IPS-18a (cell line): ENCODE data around the gene ISLR.

Experiments used
- H3K27ac ChIP-seq: one replicate; pipeline ENCODE4 v1.5.1; 2013; ENCODE audit warnings: low read length
- H3K27me3 ChIP-seq: one replicate; pipeline ENCODE4 v1.6.1; 2013; ENCODE audit warnings: mild to moderate bottlenecking, low read length; ENCODE audit not compliant: control insufficient read depth, insufficient read depth
- H3K36me3 ChIP-seq: one replicate; pipeline ENCODE4 v1.6.1; 2013; ENCODE audit warnings: low read depth, low read length; ENCODE audit not compliant: control insufficient read depth
- H3K4me1 ChIP-seq: one replicate; pipeline ENCODE4 v1.6.1; 2013; ENCODE audit warnings: low read depth, low read length; ENCODE audit not compliant: control insufficient read depth
- H3K4me3 ChIP-seq: one replicate; pipeline ENCODE4 v1.5.1; 2013; ENCODE audit warnings: low read length
- H3K9ac ChIP-seq: one replicate; pipeline ENCODE4 v1.6.1; 2013; ENCODE audit warnings: mild to moderate bottlenecking, low read length, moderate library complexity
- H3K9me3 ChIP-seq: one replicate; pipeline ENCODE4 v1.6.1; 2013; ENCODE audit warnings: low read depth, low read length; ENCODE audit not compliant: control insufficient read depth

Gene ISLR

DNA sequence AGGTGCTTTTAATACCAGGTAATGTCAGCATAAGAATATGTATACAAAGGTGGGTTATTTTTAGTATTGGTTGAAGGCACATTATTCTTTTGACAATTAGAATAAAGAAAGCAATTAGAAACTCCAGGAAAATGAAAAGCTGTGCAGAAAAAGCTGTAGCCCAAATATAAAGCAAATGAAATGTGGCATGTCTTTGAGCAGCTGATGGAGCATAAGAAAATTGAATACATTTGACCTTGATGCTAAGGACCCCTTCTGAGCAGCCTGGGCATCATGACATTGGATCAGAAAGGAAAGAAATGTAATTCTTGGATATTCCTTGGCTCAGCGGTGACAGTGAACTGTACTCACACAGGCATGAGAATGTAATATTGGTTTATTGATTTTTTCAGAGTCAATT, 8.0 kb upstream of the ISLR start:
- H3K4me3 ChIP-seq = no peak overlapping the region
- no peak overlapping the region for H3K9ac ChIP-seq
- H3K36me3 ChIP-seq = no peaks in the 10 kb centered on the region
- H3K27me3 ChIP-seq = no peaks in the 10 kb centered on the region
- H3K4me1 ChIP-seq = no peaks in the 10 kb centered on the region
- H3K9me3 ChIP-seq = no peaks in the 10 kb centered on the region
- H3K27ac ChIP-seq = no peak overlapping the region

DNA sequence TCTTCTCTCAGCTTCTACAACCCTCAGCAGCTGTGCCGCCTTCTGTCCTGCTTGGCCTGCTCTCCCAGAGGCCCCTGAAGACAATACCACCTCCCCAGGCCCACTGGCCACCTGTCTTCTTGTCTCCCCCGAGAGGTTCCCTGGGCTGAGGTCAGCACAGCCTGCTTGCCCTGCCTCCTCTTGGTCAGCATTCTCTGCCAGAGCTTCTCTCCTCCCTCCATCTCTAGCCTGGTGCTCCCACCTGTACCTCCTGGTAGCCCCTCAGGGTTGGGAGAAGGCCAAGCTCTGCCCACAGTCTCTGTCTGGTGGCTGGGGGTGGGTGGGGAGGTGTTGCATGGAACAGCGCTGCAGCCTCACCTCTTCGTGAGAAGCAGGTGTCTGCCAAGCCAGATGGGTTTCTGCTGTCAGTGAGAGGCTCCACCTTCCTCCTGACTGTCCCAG, 5.6 kb upstream of the ISLR start:
- Histone ChIP-seq H3K4me3 (no peak overlapping the region), H3K4me1 (peaks cover 5% of the 10 kb centered on the region), H3K36me3 (no peaks in the 10 kb centered on the region), H3K9me3 (no peaks in the 10 kb centered on the region), H3K27me3 (no peaks in the 10 kb centered on the region), H3K9ac (no peak overlapping the region), H3K27ac (no peak overlapping the region)

DNA sequence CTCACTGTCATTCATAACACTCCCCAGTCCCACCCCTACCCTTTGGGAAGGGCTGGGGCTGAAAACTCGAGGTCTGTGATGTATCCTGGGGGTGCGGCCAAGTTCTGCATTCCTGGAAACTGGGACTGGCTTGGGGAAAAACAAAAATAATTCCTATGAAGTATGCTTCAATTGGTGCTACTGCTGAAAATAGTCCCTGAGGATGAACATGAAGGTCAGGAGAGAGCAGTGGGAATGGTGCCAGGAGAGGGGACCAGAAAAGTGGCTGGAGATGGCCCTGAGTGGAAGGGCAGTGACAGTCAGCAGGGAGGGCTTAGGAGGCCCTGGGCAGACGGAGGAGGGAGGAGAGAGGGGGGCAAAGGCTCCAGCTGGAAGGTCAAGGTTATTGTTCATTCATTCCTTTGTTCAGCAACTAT, 4.8 kb upstream of the ISLR start:
- H3K4me3 ChIP-seq = no peak overlapping the region

DNA sequence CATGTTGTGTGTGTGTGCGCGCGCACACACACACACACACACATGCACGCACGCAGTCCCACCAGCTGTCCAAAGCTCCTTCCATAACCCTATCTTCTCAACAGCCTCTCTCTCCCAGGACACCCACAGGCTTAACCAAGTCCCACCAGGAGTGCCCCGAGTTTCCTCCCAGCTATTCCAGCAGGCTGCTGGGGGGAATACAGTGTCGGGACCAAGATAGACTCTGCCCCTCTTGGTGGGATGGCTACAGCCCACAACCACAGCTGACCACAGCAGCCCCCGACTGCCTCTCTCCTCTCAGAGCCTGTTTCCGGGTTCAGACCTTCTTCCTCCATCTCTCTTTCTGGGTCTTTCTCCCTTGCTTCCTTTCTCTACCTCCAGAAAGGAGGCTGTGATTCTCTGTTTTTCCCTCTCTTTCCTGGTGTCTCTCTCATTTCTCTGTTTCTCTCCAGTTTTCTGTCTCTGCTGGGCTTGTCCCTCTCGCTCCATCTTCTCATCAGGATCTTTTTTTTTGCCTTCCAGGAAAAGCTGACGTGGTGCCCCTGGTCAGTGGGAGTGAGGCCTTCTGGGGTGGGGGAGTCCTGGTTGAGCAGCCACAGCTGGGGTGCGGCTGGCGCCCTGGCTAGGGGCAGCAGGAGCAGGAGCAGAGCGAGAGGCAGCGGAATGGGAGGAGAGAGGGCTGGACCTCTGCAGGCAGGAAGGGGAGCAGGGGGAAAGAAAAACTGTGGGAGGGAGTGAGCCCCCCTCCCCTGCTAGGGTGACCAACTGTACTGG, 3.3 kb upstream of the ISLR start:
- Histone ChIP-seq H3K9me3 (no peaks in the 10 kb centered on the region), H3K27me3 (no peaks in the 10 kb centered on the region), H3K4me3 (no peak overlapping the region), H3K9ac (no peak overlapping the region), H3K36me3 (no peaks in the 10 kb centered on the region), H3K4me1 (peaks cover 11% of the 10 kb centered on the region), H3K27ac (no peak overlapping the region)

More for the DNA sequence above, 4.8 kb upstream of the ISLR start:
- H3K27me3 ChIP-seq = no peaks in the 10 kb centered on the region
- no peak overlapping the region for H3K9ac ChIP-seq
- no peaks in the 10 kb centered on the region for H3K9me3 ChIP-seq
- H3K27ac ChIP-seq = no peak overlapping the region
- no peaks in the 10 kb centered on the region for H3K36me3 ChIP-seq
- peaks cover 11% of the 10 kb centered on the region for H3K4me1 ChIP-seq

DNA sequence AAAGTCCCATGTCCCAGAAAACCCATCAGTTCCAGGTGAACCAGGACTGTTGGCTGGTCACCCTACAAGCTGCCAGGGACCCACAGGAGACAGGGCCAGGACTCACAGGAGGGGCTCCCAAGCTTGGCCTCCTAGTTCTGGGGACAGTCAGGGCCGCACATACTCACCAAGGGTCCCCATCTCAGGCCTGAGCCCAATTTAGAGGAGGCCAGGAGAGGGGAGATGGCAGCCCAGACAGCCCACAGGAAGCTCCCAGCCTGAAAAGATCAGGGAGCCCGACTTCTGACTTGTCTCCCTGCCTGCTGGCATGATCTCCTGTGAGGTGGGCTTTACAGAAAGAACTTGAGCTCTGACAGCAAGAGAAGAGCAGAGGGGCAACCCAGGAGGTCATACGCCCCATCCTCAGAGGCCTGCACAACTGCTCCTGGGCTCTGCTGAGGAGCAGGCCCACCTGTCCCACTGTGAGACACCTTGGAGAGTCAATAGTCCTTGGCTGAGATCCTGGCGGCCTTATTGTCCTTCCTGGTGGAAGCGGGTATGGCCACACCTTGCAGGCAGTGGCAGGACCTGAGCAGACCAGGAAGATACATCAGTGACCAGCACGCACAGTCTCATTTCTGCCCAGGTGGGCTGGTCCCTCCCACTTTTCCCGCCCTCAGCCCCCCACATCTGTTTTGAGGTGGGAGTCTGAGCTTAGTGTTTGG, 2.5 kb upstream of the ISLR start:
- Histone ChIP-seq H3K36me3 (no peaks in the 10 kb centered on the region), H3K27me3 (no peaks in the 10 kb centered on the region), H3K27ac (no peak overlapping the region), H3K4me1 (peaks cover 11% of the 10 kb centered on the region), H3K9me3 (no peaks in the 10 kb centered on the region), H3K4me3 (no peak overlapping the region), H3K9ac (no peak overlapping the region)

DNA sequence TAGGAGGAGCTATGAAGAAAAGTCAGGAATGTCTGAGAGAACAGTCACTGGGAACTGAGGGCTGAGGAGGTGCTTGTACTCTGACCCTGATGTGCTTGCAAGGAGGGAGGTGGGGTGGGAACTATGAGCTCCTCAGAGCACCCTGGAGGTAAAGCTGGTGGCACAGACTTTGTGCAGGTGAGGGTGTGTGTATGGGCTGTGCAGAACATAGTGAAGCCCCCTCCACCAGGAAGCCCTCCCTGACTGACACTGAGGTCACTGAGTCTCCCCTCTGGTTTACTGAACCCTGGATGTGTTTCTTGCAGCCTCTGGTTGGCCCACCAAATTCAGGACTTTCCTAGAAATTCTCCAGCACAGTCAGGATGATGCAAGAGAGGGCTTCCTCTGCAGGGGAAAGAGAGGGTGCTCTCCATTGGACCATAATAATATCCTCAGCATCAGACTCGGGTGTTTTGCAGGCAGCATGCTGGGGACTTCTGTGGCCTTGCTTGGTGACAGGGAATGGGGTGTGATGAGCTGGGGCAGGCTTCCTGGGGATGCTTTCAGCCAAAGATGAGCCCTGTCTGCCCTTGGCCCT, 1.5 kb upstream of the ISLR start:
- no peaks in the 10 kb centered on the region for H3K9me3 ChIP-seq

DNA sequence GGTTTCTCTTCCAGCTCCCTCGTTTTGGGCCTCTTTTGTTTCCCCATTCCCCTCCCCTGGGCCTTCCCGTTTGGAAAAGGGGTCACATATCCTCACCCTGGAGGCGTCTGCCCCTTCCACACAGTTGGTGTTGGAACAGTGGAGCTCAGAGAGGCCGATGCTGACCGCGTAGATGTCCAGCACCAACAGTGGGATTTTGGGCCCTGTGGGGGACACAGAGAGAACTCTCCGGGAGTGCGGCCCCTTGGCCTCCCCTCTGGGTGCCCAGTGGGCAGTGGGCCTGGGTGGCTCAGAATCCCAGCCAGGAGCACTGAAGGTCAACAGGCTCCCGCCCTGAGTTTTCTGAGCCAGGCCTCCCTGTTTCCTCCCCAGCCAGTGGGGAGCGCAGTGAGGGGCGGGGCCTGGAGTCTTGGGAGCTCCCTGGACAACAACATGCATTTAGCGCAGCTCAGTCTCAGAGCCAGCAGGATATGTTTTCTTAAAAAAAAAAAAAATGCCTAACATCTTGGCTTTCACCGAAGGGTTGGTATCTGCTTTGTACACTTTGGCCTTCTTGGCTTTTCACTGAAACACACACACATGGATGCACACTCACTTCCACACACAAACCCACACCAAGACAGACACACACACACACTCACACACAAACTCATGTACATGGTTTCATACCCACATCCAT, 670 bp upstream of the ISLR start:
- H3K36me3 ChIP-seq = no peaks in the 10 kb centered on the region
- H3K27ac ChIP-seq = no peak overlapping the region
- H3K4me1 ChIP-seq = peaks cover 13% of the 10 kb centered on the region
- H3K9me3 ChIP-seq = no peaks in the 10 kb centered on the region
- H3K9ac ChIP-seq = no peak overlapping the region
- no peaks in the 10 kb centered on the region for H3K27me3 ChIP-seq
- no peak overlapping the region for H3K4me3 ChIP-seq

More for the DNA sequence above, 1.5 kb upstream of the ISLR start:
- Histone ChIP-seq H3K4me1 (peaks cover 13% of the 10 kb centered on the region), H3K4me3 (no peak overlapping the region), H3K36me3 (no peaks in the 10 kb centered on the region), H3K27me3 (no peaks in the 10 kb centered on the region), H3K27ac (no peak overlapping the region), H3K9ac (no peak overlapping the region)

DNA sequence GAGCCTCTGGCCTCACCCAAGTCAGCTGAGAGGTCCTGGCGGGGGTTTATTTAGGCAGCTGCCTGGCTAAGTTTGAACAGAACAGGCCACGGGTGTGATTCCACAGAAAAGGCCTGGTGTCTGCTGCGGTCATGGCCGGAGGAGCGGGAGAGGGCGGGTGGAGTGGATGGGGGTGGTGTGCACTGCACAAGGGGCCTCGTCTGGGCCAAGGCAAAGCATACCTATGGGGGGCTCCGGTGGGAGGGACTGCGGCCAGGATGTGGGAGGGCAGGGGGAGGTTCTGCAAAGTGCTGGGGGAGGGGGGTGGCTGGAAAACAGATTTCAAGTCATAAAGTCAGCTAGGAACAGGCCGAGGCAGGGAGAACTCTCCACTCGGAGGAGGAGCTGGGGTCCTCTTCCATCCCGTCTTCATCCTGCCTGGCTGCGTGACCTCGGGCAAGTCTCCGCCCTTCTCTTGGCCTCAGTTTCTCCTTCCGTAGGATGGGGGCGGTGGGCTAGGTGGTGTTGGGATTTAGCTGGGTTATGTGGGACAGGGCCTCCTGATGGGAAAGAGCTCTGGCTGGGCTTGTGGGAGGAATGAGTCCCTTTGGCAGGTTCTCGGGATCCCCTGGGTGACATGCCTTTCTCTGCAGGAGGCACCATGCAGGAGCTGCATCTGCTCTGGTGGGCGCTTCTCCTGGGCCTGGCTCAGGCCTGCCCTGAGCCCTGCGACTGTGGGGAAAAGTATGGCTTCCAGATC, 878 bp downstream of the ISLR start:
- no peak overlapping the region for H3K9ac ChIP-seq
- H3K4me3 ChIP-seq = no peak overlapping the region
- H3K27ac ChIP-seq = no peak overlapping the region
- peaks cover 13% of the 10 kb centered on the region for H3K4me1 ChIP-seq
- no peaks in the 10 kb centered on the region for H3K36me3 ChIP-seq
- no peaks in the 10 kb centered on the region for H3K9me3 ChIP-seq
- H3K27me3 ChIP-seq = no peaks in the 10 kb centered on the region

DNA sequence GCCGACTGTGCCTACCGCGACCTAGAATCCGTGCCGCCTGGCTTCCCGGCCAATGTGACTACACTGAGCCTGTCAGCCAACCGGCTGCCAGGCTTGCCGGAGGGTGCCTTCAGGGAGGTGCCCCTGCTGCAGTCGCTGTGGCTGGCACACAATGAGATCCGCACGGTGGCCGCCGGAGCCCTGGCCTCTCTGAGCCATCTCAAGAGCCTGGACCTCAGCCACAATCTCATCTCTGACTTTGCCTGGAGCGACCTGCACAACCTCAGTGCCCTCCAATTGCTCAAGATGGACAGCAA, 1.4 kb downstream of the ISLR start:
- Histone ChIP-seq H3K4me3 (no peak overlapping the region), H3K36me3 (no peaks in the 10 kb centered on the region), H3K27me3 (no peaks in the 10 kb centered on the region), H3K4me1 (peaks cover 13% of the 10 kb centered on the region), H3K9me3 (no peaks in the 10 kb centered on the region), H3K27ac (no peak overlapping the region), H3K9ac (no peak overlapping the region)

DNA sequence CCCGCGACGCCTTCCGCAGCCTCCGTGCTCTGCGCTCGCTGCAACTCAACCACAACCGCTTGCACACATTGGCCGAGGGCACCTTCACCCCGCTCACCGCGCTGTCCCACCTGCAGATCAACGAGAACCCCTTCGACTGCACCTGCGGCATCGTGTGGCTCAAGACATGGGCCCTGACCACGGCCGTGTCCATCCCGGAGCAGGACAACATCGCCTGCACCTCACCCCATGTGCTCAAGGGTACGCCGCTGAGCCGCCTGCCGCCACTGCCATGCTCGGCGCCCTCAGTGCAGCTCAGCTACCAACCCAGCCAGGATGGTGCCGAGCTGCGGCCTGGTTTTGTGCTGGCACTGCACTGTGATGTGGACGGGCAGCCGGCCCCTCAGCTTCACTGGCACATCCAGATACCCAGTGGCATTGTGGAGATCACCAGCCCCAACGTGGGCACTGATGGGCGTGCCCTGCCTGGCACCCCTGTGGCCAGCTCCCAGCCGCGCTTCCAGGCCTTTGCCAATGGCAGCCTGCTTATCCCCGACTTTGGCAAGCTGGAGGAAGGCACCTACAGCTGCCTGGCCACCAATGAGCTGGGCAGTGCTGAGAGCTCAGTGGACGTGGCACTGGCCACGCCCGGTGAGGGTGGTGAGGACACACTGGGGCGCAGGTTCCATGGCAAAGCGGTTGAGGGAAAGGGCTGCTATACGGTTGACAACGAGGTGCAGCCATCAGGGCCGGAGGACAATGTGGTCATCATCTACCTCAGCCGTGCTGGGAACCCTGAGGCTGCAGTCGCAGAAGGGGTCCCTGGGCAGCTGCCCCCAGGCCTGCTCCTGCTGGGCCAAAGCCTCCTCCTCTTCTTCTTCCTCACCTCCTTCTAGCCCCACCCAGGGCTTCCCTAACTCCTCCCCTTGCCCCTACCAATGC, 2.0 kb downstream of the ISLR start:
- Histone ChIP-seq H3K9ac (no peak overlapping the region), H3K4me1 (peaks cover 13% of the 10 kb centered on the region), H3K9me3 (no peaks in the 10 kb centered on the region), H3K4me3 (no peak overlapping the region), H3K27me3 (no peaks in the 10 kb centered on the region), H3K36me3 (no peaks in the 10 kb centered on the region), H3K27ac (no peak overlapping the region)
